HuH-7.5 (cell line): Measurements from ENCODE around the gene BTK.
"Not testable (repeated sequence)": the region's sequence is repeated elsewhere in the genome, so short reads cannot be mapped to it uniquely, and the experiment has no call there.

ENCODE experiments used
- DNase-seq: peaks from one replicate; pipeline ENCODE4 v3.0.0; 2011; ENCODE audit warnings: low spot score

Gene BTK

DNA sequence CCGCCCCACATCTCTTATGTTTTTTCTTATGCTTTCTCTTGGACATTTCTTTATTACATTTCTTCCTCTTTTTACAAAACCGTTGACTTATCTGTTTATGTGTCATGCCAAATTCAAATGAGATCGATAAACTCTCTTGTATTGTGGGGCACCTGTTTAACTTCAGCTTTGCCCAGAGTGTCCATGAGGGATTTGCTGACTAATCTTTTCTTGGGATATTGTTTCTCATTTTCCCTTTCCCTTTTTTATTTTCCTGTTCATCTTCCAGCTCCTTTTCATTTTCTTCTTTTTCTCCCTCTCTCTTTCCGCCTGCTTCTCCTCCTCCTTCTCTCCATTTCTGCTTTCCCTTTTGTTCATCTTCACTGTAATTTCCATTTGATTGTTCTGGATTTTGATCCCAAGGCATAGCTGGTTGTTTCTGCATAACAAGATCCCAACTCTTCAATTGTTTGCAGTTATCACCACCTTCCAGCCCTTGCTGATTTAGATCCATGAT, 48.2 kb downstream of the BTK start:
- DNase-seq = no peak

DNA sequence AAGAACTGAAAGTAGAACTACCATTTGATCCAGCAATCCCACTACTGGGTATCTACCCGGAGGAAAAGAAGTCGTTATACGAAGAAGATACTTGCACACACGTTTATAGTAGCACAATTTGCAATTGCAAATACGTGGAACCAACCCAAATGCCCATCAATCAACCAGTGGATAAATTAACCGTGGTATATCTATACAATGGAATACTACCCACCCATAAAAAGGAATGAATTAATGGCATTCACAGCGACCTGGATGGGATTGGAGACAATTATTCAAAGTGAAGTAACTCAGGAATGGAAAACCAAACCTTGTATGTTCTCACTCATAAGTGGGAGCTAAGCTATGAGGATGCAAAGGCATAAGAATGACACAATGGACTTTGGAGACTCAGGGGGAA, 51.7 kb downstream of the BTK start:
- not testable (repeated sequence) for DNase-seq

DNA sequence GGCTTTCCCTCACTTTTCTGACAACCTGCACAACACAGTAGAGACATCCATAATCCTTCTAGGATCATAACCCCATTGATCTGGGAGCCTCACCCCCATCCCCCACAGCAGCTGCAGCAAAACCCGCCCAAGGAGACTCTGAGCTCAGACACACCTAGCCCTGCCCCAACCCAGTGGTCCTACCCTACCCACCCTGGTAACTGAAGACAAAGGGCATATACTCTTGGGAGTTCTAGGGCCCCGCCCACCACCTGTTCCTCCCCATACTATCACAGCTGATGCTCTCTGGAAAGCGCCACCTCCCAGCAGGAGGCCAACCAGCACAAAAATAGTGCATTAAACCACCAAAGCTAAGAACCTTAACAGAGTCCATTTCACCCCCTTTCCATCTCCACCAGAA, 59.4 kb downstream of the BTK start:
- DNase-seq = not testable (repeated sequence)

GRCh38 chrX:101303790-101304189, 82.2 kb downstream of the BTK start:
- no peak for DNase-seq
